Vagina (tissue), 2 donors: ENCODE results near the gene PIGC.

Source experiments
- CTCF ChIP-seq, 3 experiments: fragments of 450-650 bp in 2 of 3; fragments of 200-600 bp in 1 of 3; sonication (generic) in 1 of 3; IDR thresholded peaks; one replicate each; pipeline ENCODE4 v1.5.1; 2017 to 2019; ENCODE audit warnings: antibody characterized with exemption in 3 of 3, mild to moderate bottlenecking in 2 of 3, moderate library complexity in 2 of 3
- POLR2A ChIP-seq, 2 donors: fragments of 450-650 bp; IDR thresholded peaks; one replicate each; pipeline ENCODE4 v1.6.1; 2017; ENCODE audit warnings: antibody characterized with exemption in 2 of 2, mild to moderate bottlenecking in 2 of 2, moderate library complexity in 2 of 2
- POLR2AphosphoS5 ChIP-seq, 2 donors: sonication (generic); formaldehyde crosslinking; IDR thresholded peaks; one replicate each; pipeline ENCODE4 v1.9.0; 2017; ENCODE audit warnings: antibody characterized with exemption in 2 of 2, mild to moderate bottlenecking in 2 of 2, low read depth in 1 of 2; ENCODE audit not compliant: insufficient read depth in 1 of 2

GRCh38 chr1:172405912-172406311, 38.0 kb downstream of the PIGC start:
- TF ChIP-seq CTCF (IDR thresholded peaks at IDR 0.05) (no peak), POLR2A (IDR thresholded peaks at IDR 0.05) (no peak), POLR2AphosphoS5 (IDR thresholded peaks at IDR 0.05; ENCODE audit: insufficient read depth in 1 of 2, low read depth in 1 of 2) (no peak)
